ENCODE data around the gene CDK5RAP2.

- TF ChIP-seq, protein P1, sequence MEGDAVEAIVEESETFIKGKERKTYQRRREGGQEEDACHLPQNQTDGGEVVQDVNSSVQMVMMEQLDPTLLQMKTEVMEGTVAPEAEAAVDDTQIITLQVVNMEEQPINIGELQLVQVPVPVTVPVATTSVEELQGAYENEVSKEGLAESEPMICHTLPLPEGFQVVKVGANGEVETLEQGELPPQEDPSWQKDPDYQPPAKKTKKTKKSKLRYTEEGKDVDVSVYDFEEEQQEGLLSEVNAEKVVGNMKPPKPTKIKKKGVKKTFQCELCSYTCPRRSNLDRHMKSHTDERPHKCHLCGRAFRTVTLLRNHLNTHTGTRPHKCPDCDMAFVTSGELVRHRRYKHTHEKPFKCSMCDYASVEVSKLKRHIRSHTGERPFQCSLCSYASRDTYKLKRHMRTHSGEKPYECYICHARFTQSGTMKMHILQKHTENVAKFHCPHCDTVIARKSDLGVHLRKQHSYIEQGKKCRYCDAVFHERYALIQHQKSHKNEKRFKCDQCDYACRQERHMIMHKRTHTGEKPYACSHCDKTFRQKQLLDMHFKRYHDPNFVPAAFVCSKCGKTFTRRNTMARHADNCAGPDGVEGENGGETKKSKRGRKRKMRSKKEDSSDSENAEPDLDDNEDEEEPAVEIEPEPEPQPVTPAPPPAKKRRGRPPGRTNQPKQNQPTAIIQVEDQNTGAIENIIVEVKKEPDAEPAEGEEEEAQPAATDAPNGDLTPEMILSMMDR (tag by site-specific recombination; IDR thresholded peaks at IDR 0.05), result no peak
- TF ChIP-seq, protein P2, sequence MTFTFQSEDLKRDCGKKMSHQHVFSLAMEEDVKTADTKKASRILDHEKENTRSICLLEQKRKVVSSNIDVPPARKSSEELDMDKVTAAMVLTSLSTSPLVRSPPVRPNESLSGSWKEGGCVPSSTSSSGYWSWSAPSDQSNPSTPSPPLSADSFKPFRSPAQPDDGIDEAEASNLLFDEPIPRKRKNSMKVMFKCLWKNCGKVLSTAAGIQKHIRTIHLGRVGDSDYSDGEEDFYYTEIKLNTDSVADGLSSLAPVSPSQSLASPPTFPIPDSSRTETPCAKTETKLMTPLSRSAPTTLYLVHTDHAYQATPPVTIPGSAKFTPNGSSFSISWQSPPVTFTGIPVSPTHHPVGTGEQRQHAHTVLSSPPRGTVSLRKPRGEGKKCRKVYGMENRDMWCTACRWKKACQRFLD (tag by site-specific recombination; IDR thresholded peaks at IDR 0.05), result no peak
- no peak for TF ChIP-seq PATZ1 (tag by site-specific recombination; IDR thresholded peaks at IDR 0.05)
- TF ChIP-seq YY1 (tag by site-specific recombination; IDR thresholded peaks at IDR 0.05), result no peak
- TF ChIP-seq, protein P3, sequence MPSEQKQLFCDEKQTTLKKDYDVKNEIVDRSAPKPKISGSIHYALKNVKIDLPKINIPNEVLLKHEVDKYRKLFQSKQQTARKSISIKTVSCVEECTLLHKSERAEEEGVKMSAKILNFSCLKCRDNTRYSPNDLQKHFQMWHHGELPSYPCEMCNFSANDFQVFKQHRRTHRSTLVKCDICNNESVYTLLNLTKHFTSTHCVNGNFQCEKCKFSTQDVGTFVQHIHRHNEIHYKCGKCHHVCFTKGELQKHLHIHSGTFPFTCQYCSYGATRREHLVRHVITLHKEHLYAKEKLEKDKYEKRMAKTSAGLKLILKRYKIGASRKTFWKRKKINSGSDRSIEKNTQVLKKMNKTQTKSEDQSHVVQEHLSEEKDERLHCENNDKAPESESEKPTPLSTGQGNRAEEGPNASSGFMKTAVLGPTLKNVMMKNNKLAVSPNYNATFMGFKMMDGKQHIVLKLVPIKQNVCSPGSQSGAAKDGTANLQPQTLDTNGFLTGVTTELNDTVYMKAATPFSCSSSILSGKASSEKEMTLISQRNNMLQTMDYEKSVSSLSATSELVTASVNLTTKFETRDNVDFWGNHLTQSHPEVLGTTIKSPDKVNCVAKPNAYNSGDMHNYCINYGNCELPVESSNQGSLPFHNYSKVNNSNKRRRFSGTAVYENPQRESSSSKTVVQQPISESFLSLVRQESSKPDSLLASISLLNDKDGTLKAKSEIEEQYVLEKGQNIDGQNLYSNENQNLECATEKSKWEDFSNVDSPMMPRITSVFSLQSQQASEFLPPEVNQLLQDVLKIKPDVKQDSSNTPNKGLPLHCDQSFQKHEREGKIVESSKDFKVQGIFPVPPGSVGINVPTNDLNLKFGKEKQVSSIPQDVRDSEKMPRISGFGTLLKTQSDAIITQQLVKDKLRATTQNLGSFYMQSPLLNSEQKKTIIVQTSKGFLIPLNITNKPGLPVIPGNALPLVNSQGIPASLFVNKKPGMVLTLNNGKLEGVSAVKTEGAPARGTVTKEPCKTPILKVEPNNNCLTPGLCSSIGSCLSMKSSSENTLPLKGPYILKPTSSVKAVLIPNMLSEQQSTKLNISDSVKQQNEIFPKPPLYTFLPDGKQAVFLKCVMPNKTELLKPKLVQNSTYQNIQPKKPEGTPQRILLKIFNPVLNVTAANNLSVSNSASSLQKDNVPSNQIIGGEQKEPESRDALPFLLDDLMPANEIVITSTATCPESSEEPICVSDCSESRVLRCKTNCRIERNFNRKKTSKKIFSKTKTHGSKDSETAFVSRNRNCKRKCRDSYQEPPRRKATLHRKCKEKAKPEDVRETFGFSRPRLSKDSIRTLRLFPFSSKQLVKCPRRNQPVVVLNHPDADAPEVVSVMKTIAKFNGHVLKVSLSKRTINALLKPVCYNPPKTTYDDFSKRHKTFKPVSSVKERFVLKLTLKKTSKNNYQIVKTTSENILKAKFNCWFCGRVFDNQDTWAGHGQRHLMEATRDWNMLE (tag by site-specific recombination; conservative IDR thresholded peaks at IDR 0.05; ENCODE audit: low read depth), result no peak
- TF ChIP-seq OVOL3 (tag by site-specific recombination; IDR thresholded peaks at IDR 0.05), result no peak
- TF ChIP-seq TCF7L2 (IDR thresholded peaks at IDR 0.05; ENCODE audit: borderline replicate concordance, low read depth, low read length), result no peak
- TF ChIP-seq HIC1 (tag by site-specific recombination; IDR thresholded peaks at IDR 0.05), result no peak
- TF ChIP-seq SP2 (tag by site-specific recombination; IDR thresholded peaks at IDR 0.05), result no peak
- no peak for TF ChIP-seq ZNF211 (tag by site-specific recombination; IDR thresholded peaks at IDR 0.05; ENCODE audit: low read depth)
- no peak for TF ChIP-seq ZNF423 (tag by site-specific recombination; IDR thresholded peaks at IDR 0.05)
These were observed 5.5 kb downstream of the CDK5RAP2 start for GRCh38 chr9:120574473-120574872.
